Mesendoderm (in vitro differentiated cells): Measurements from ENCODE around the gene LRRC46.

Experiments
- DNase-seq: peaks from one replicate; pipeline ENCODE4 v3.0.0; 2013
- H2AK5ac ChIP-seq: 2 replicates; pipeline ENCODE4 v1.6.1; 2013; ENCODE audit warnings: low read length, inconsistent platforms
- H2BK120ac ChIP-seq: 2 replicates; pipeline ENCODE4 v1.6.1; 2013; ENCODE audit warnings: low read depth, mild to moderate bottlenecking, low read length, moderate library complexity, mixed read lengths
- H2BK15ac ChIP-seq: replicated peaks from 2 replicates; pipeline ENCODE4 v1.6.1; 2013; ENCODE audit warnings: low read depth, mild to moderate bottlenecking, moderate library complexity
- H2BK5ac ChIP-seq: 2 replicates; pipeline ENCODE4 v1.6.1; 2013; ENCODE audit warnings: low read length, inconsistent platforms
- H3K18ac ChIP-seq: 2 replicates; pipeline ENCODE4 v1.6.1; 2013; ENCODE audit warnings: mild to moderate bottlenecking, low read length, mixed read lengths
- H3K23ac ChIP-seq: one replicate; pipeline ENCODE4 v1.6.1; 2013; ENCODE audit warnings: low read length
- H3K27ac ChIP-seq: 2 replicates; pipeline ENCODE4 v1.5.1; 2013; ENCODE audit warnings: low read depth, mild to moderate bottlenecking, inconsistent platforms, low read length, moderate library complexity
- H3K27me3 ChIP-seq: 2 replicates; pipeline ENCODE4 v1.6.1; 2013; ENCODE audit warnings: low read length, control low read depth, mild to moderate bottlenecking, inconsistent platforms; ENCODE audit not compliant: insufficient read depth, poor library complexity
- H3K36me3 ChIP-seq: 2 replicates; pipeline ENCODE4 v1.6.1; 2013; ENCODE audit warnings: low read length, inconsistent platforms; ENCODE audit not compliant: control insufficient read depth, insufficient read depth
- H3K4ac ChIP-seq: one replicate; pipeline ENCODE4 v1.6.1; 2013; ENCODE audit warnings: low read depth, mild to moderate bottlenecking, low read length, moderate library complexity
- H3K4me1 ChIP-seq: 2 replicates; pipeline ENCODE4 v1.6.1; 2013; ENCODE audit warnings: low read depth, low read length, inconsistent platforms; ENCODE audit not compliant: control insufficient read depth
- H3K4me2 ChIP-seq: 2 replicates; pipeline ENCODE4 v1.6.1; 2013; ENCODE audit warnings: low read length
- H3K4me3 ChIP-seq: 2 replicates; pipeline ENCODE4 v1.5.1; 2013; ENCODE audit warnings: mild to moderate bottlenecking, low read length
- H3K56ac ChIP-seq: one replicate; pipeline ENCODE4 v1.6.1; 2013; ENCODE audit warnings: low read length
- H3K79me1 ChIP-seq: 2 replicates; pipeline ENCODE4 v1.6.1; 2013; ENCODE audit warnings: low read length, inconsistent platforms
- H3K79me2 ChIP-seq: 2 replicates; pipeline ENCODE4 v1.6.1; 2013; ENCODE audit warnings: mild to moderate bottlenecking, low read length; ENCODE audit not compliant: control insufficient read depth, insufficient read depth
- H3K9ac ChIP-seq: 2 replicates; pipeline ENCODE4 v1.6.1; 2013; ENCODE audit warnings: low read length, inconsistent platforms
- H4K5ac ChIP-seq: one replicate; pipeline ENCODE4 v1.6.1; 2013; ENCODE audit warnings: low read length
- H4K8ac ChIP-seq: one replicate; pipeline ENCODE4 v1.6.1; 2013; ENCODE audit warnings: low read depth, mild to moderate bottlenecking, control low read depth, low read length, moderate library complexity
- WGBS: extraction: QIAGEN DNeasy Blood & Tissue Kit; methylation state at CpG from one replicate; pipeline ENCODE4 v1.1.7; 2013; ENCODE audit warnings: low lambda C conversion rate, missing lambda C conversion rate; ENCODE audit not compliant: insufficient coverage; ENCODE audit errors: extremely low coverage; 5-methylcytosine and 5-hydroxymethylcytosine counted together

Gene LRRC46

GRCh38 chr17:47816947-47817346 is 14.5 kb upstream of the LRRC46 start:
- DNase-seq, result no peak
- Histone ChIP-seq H3K79me2 (no peaks in the 10 kb centered on the region), H2AK5ac (no peak overlapping the region), H3K56ac (no peak overlapping the region), H3K4ac (no peak overlapping the region), H3K27ac (no peak overlapping the region), H3K4me2 (no peak overlapping the region), H3K36me3 (no peaks in the 10 kb centered on the region), H2BK15ac (no peak overlapping the region), H3K23ac (no peak overlapping the region), H4K8ac (no peak overlapping the region), H3K9ac (no peak overlapping the region), H3K4me3 (no peak overlapping the region), H2BK120ac (no peak overlapping the region), H3K27me3 (no peaks in the 10 kb centered on the region), H3K4me1 (peaks cover 3% of the 10 kb centered on the region), H4K5ac (no peak overlapping the region), H2BK5ac (no peak overlapping the region), H3K18ac (no peak overlapping the region), H3K79me1 (no peaks in the 10 kb centered on the region)
- no CpG with 5 or more reads among the region's 10 CpGs for WGBS

GRCh38 chr17:47818002-47818695 is 13.3 kb upstream of the LRRC46 start:
- no peak overlapping the region for H2BK15ac ChIP-seq
- H3K79me2 ChIP-seq, result no peaks in the 10 kb centered on the region
- H3K4me2 ChIP-seq, result no peak overlapping the region
- no peak overlapping the region for H4K8ac ChIP-seq
- no peak overlapping the region for H4K5ac ChIP-seq
- H3K79me1 ChIP-seq, result no peaks in the 10 kb centered on the region
- no peak overlapping the region for H3K9ac ChIP-seq
- H3K18ac ChIP-seq, result no peak overlapping the region
- no peak overlapping the region for H2BK120ac ChIP-seq
- peaks cover 3% of the 10 kb centered on the region for H3K4me1 ChIP-seq
- H3K27me3 ChIP-seq, result no peaks in the 10 kb centered on the region
- DNase-seq, result no peak
- no peak overlapping the region for H2AK5ac ChIP-seq
- no peak overlapping the region for H3K23ac ChIP-seq
- no peak overlapping the region for H3K27ac ChIP-seq
- no CpG with 5 or more reads among the region's 11 CpGs for WGBS
- H3K36me3 ChIP-seq, result no peaks in the 10 kb centered on the region
- no peak overlapping the region for H3K4me3 ChIP-seq
- no peak overlapping the region for H3K56ac ChIP-seq
- no peak overlapping the region for H3K4ac ChIP-seq
- no peak overlapping the region for H2BK5ac ChIP-seq

- Histone ChIP-seq H3K79me1 (no peaks in the 10 kb centered on the region), H2BK15ac (no peak overlapping the region), H3K4ac (no peak overlapping the region), H3K4me1 (peaks cover 3% of the 10 kb centered on the region), H2BK5ac (no peak overlapping the region), H4K5ac (no peak overlapping the region), H3K56ac (no peak overlapping the region), H4K8ac (no peak overlapping the region), H3K23ac (no peak overlapping the region), H3K79me2 (no peaks in the 10 kb centered on the region), H3K9ac (no peak overlapping the region), H3K27me3 (no peaks in the 10 kb centered on the region), H3K18ac (no peak overlapping the region), H3K27ac (no peak overlapping the region), H3K36me3 (no peaks in the 10 kb centered on the region), H3K4me3 (no peak overlapping the region), H3K4me2 (no peak overlapping the region), H2AK5ac (no peak overlapping the region), H2BK120ac (no peak overlapping the region)
- no peak for DNase-seq
- no CpG with 5 or more reads among the region's 10 CpGs for WGBS
Measured at GRCh38 chr17:47819475-47819874, 12.0 kb upstream of the LRRC46 start.

- Histone ChIP-seq H3K4me3 (no peak overlapping the region), H2AK5ac (no peak overlapping the region), H2BK15ac (no peak overlapping the region), H3K56ac (no peak overlapping the region), H3K4ac (no peak overlapping the region), H3K4me1 (peaks cover 3% of the 10 kb centered on the region), H4K8ac (no peak overlapping the region), H4K5ac (no peak overlapping the region), H3K4me2 (no peak overlapping the region), H3K36me3 (no peaks in the 10 kb centered on the region), H3K27ac (no peak overlapping the region), H3K23ac (no peak overlapping the region), H3K27me3 (no peaks in the 10 kb centered on the region), H3K79me1 (no peaks in the 10 kb centered on the region), H2BK120ac (no peak overlapping the region), H3K9ac (no peak overlapping the region), H2BK5ac (no peak overlapping the region), H3K18ac (no peak overlapping the region), H3K79me2 (no peaks in the 10 kb centered on the region)
- DNase-seq, result no peak
- WGBS, result no CpG with 5 or more reads among the region's 12 CpGs
Measured at GRCh38 chr17:47820033-47820789, 11.3 kb upstream of the LRRC46 start.

- Histone ChIP-seq H3K79me1 (no peaks in the 10 kb centered on the region), H3K36me3 (no peaks in the 10 kb centered on the region), H3K27ac (no peak overlapping the region), H3K56ac (peak overlapping the region; percentile 81), H3K4me2 (peak overlapping the region; percentile 25), H4K5ac (no peak overlapping the region), H3K4ac (no peak overlapping the region), H2BK120ac (no peak overlapping the region), H2AK5ac (no peak overlapping the region), H3K9ac (peak overlapping the region; percentile 68), H2BK15ac (no peak overlapping the region), H3K23ac (no peak overlapping the region), H2BK5ac (no peak overlapping the region), H3K27me3 (no peaks in the 10 kb centered on the region), H3K18ac (no peak overlapping the region), H3K79me2 (no peaks in the 10 kb centered on the region), H3K4me3 (peak overlapping the region; percentile 66), H4K8ac (no peak overlapping the region), H3K4me1 (peaks cover 3% of the 10 kb centered on the region)
- no CpG with 5 or more reads among the region's 4 CpGs for WGBS
- DNase-seq, result no peak
Measured at GRCh38 chr17:47821031-47821423, 10.4 kb upstream of the LRRC46 start.
